CD4-positive, alpha-beta T cell (primary cell): ENCODE data around the gene EIF2B1. TPM values are rescaled to one million over a fixed set of nuclear protein-coding genes. Genes with fewer than 3 reads are reported as not detected.

Source experiments
- ATAC-seq: fragments of 200-7000 bp; cut with Tn5 transposase; one replicate; pipeline ENCODE4 v1.10.0; 2022; ENCODE audit warnings: mild to moderate bottlenecking; ENCODE audit not compliant: poor library complexity
- CTCF ChIA-PET: fragments of 350-600 bp; sonication (Branson Sonifier 250); formaldehyde crosslinking; loops from one replicate; lab custom pipeline; 2021; ENCODE audit warnings: antibody characterized with exemption, inconsistent platforms; lab: Charles Lee
- POLR2A ChIA-PET: fragments of 350-600 bp; sonication (Branson Sonifier 250); formaldehyde crosslinking; loops from one replicate; lab custom pipeline; 2021; ENCODE audit warnings: antibody characterized with exemption, inconsistent platforms; lab: Charles Lee
- DNase-seq, 14 experiments: peaks; one replicate each; pipeline ENCODE4 v3.0.0-alpha.2; 2013 to 2020; ENCODE audit warnings: mixed read lengths in 2 of 14
- H3K27ac ChIP-seq, 2 donors: one replicate each; pipeline versions ENCODE4 v1.5.1 to v1.7.0; 2013; ENCODE audit warnings: low read length in 2 of 2, low read depth in 1 of 2, mild to moderate bottlenecking in 1 of 2
- H3K27me3 ChIP-seq, 2 experiments: 1 replicate in 1 of 2; 2 replicates in 1 of 2; pipeline versions ENCODE4 v1.6.1 to v1.7.0; 2013; ENCODE audit warnings: low read length in 2 of 2, control low read depth in 1 of 2, mild to moderate bottlenecking in 1 of 2, moderate library complexity in 1 of 2; ENCODE audit not compliant: insufficient read depth in 2 of 2, control insufficient read depth in 1 of 2
- H3K36me3 ChIP-seq: one replicate; pipeline ENCODE4 v1.6.1; 2013; ENCODE audit warnings: low read length, control low read depth; ENCODE audit not compliant: insufficient read depth
- H3K4me1 ChIP-seq: one replicate; pipeline ENCODE4 v1.6.1; 2013; ENCODE audit warnings: low read length, control low read depth; ENCODE audit not compliant: insufficient read depth
- H3K4me3 ChIP-seq: one replicate; pipeline ENCODE4 v1.5.1; 2013; ENCODE audit warnings: mild to moderate bottlenecking, low read length, moderate library complexity
- H3K9me3 ChIP-seq, 2 experiments: 1 replicate in 1 of 2; 2 replicates in 1 of 2; pipeline versions ENCODE4 v1.6.1 to v1.7.0; 2013; ENCODE audit warnings: low read length in 2 of 2, mild to moderate bottlenecking in 2 of 2, control low read depth in 1 of 2, moderate library complexity in 1 of 2; ENCODE audit not compliant: control insufficient read depth in 1 of 2, insufficient read depth in 1 of 2
- H3K27ac Mint-ChIP-seq: one replicate; pipeline ENCODE4 v1.8.0; 2020; ENCODE audit warnings: mixed read lengths
- H3K27me3 Mint-ChIP-seq: one replicate; pipeline ENCODE4 v1.8.0; 2021; ENCODE audit warnings: mixed read lengths
- H3K36me3 Mint-ChIP-seq: one replicate; pipeline ENCODE4 v1.8.0; 2021; ENCODE audit warnings: low read depth, mixed read lengths
- H3K4me1 Mint-ChIP-seq: one replicate; pipeline ENCODE4 v1.8.0; 2021; ENCODE audit warnings: low read depth, mixed read lengths
- H3K4me3 Mint-ChIP-seq: one replicate; pipeline ENCODE4 v1.8.0; 2020; ENCODE audit warnings: mild to moderate bottlenecking, mixed read lengths
- H3K9me3 Mint-ChIP-seq: one replicate; pipeline ENCODE4 v1.8.0; 2020; ENCODE audit warnings: mixed read lengths
- intact Hi-C, 2 experiments: fragments of 100-400 bp; cut with DNase I in 1 of 2; cut with micrococcal nuclease in 1 of 2; formaldehyde crosslinking; loops; one replicate each; pipeline versions ENCODE4 v1.15.1 to v1.9.0; 2023 to 2025; cut with DNase I, micrococcal nuclease
- total RNA-seq, 174 experiments: library from RNA in 2 of 174; stranded (reverse) in 2 of 174; gene quantifications; one replicate each; pipeline ENCODE4 v1.2.3 and lab custom pipeline; 2021 to 2026
- TF ChIP-seq, protein P1 (sequence below): fragments of 200-600 bp; IDR thresholded peaks from one replicate; pipeline ENCODE4 v1.8.0; 2022; ENCODE audit warnings: antibody characterized with exemption, mild to moderate bottlenecking

EIF2B1 gene
- total RNA-seq, 2 experiments from 2014 or later: 36.0 to 37.3 TPM

DNA sequence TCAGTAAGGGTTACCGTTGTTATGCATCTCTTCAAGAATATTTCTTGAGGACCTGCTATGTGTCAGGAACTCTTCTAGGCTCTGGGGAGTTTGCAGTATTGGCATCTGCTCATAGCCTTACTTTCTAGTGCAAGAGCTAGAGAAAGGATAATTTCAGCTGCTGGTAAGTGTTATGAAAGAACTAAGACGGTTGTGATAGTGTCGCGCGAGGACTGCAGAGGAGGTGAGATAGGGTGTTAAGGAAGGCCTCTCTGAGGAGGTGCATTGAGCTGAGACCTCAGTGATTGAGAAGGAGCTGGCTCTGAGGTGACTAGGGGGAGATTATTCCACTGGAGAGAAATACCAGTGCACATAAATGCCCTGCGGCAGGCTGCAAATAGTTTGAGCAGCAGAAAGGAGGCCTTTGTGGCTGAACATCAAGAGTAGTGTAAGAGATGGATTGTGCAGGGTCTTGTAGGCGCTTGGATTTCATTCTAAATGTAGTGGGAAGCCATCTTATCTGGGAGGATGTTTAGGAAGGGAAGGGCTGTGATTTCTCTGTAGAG, 30.8 kb downstream of the EIF2B1 start:
- H3K4me1 ChIP-seq: peaks cover 27% of the 10 kb centered on the region
- ATAC-seq (no peak), DNase-seq (peak in 1 of 14 experiments; percentile 19)
- H3K27ac ChIP-seq: peak overlapping the region; percentile 68 to 85
- H3K27me3 Mint-ChIP-seq: no peaks in the 10 kb centered on the region
- H3K9me3 ChIP-seq: no peaks in the 10 kb centered on the region
- H3K4me3 Mint-ChIP-seq: peak overlapping the region; percentile 98
- POLR2A ChIA-PET: interaction anchor here (0.7 to 2.9 kb wide), 15 partner anchors 9 to 1076 kb away, joined by 3 to 20 read pairs (median 4); partner anchors contain the start of genes EIF2B1, GTF2H3, KNTC1 and MPHOSPH9
- peak overlapping the region; percentile 76 for H3K27ac Mint-ChIP-seq
- no peaks in the 10 kb centered on the region for H3K9me3 Mint-ChIP-seq
- peaks cover 50% of the 10 kb centered on the region for H3K36me3 Mint-ChIP-seq
- intact Hi-C loops: loop anchor here (1.0 to 5.0 kb wide), 5 partner anchors 31 to 1075 kb away; partner anchors contain the start of genes EIF2B1 (in 2 of the 2), GTF2H3 (in 2 of the 2), KNTC1 (in 1 of the 2) and OGFOD2 (in 1 of the 2)
- CTCF ChIA-PET: interaction anchor here (0.5 to 2.0 kb wide), 4 partner anchors 12 to 259 kb away, joined by 5 to 11 read pairs (median 5); partner anchors contain the start of gene SBNO1
- H3K27me3 ChIP-seq: no peaks in the 10 kb centered on the region
- TF ChIP-seq, protein P1, sequence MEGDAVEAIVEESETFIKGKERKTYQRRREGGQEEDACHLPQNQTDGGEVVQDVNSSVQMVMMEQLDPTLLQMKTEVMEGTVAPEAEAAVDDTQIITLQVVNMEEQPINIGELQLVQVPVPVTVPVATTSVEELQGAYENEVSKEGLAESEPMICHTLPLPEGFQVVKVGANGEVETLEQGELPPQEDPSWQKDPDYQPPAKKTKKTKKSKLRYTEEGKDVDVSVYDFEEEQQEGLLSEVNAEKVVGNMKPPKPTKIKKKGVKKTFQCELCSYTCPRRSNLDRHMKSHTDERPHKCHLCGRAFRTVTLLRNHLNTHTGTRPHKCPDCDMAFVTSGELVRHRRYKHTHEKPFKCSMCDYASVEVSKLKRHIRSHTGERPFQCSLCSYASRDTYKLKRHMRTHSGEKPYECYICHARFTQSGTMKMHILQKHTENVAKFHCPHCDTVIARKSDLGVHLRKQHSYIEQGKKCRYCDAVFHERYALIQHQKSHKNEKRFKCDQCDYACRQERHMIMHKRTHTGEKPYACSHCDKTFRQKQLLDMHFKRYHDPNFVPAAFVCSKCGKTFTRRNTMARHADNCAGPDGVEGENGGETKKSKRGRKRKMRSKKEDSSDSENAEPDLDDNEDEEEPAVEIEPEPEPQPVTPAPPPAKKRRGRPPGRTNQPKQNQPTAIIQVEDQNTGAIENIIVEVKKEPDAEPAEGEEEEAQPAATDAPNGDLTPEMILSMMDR: no peak
- H3K36me3 ChIP-seq: peaks cover 33% of the 10 kb centered on the region
- H3K4me1 Mint-ChIP-seq: peaks cover 35% of the 10 kb centered on the region
- peak overlapping the region; percentile 98 for H3K4me3 ChIP-seq

DNA sequence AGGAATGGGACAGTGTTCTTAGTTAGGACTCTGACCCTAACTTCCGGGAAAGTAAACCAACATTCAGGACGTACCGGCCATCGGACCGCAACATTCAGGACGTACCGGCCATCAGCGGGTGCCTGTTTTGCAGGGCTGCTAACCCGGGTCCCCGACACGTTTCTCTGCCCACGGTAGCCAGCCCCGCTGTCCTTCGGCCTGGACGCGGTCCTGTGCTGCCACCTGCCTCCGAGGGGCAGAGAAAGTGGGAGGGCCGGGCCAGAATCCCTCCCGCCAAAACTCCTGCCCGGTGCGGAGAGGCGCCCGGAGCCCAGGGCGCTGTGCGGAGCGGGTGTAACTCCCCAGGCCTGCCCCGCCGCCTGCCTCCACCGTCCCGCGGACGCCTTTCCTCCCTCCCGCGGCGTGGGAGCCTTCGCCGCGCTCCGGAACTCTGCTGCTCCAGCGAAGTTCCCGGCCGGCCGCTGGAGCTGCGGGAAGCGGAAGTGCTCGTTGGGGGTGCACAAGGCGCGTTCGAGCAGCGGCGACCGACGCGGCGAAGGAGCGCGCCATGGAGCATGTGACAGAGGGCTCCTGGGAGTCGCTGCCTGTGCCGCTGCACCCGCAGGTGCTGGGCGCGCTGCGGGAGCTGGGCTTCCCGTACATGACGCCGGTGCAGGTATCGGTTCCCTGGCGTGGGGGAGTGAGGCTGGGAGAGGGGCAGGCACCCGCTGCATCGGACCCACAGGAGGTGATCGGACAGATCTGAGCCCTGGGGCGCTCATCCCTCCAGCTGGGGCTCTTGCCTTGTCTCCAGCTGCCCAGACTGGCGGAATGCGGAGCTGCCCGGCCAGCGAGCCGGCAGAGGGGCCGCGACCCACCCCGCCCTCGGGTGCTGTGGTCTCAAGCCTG, 31.6 kb downstream of the EIF2B1 start, which contains the start of gene DDX55:
Gene DDX55 (plus strand): TSS at position 498 of the 888 bp plus-strand sequence. CDS start 50 bp downstream, at position 548.
- peak; percentile 93 for ATAC-seq
- CTCF ChIA-PET: interaction anchor here (0.6 to 2.0 kb wide), 4 partner anchors 11 to 933 kb away, joined by 5 to 11 read pairs (median 6); partner anchors contain the start of gene SBNO1
- Histone ChIP-seq H3K4me3 (peak within 1 kb of the TSS; percentile 98), H3K4me1 (peaks cover 27% of the 10 kb centered on the region), H3K36me3 (peaks cover 33% of the 10 kb centered on the region), H3K27me3 (no peaks in the 10 kb centered on the region), H3K9me3 (no peaks in the 10 kb centered on the region), H3K27ac (peak within 1 kb of the TSS; percentile 85 to 89)
- TF ChIP-seq, protein P1: peak; percentile 54
- intact Hi-C loops: loop anchor here (1.0 to 5.0 kb wide), 5 partner anchors 31 to 1075 kb away; partner anchors contain the start of genes EIF2B1 (in 2 of the 2), GTF2H3 (in 2 of the 2), KNTC1 (in 1 of the 2) and OGFOD2 (in 1 of the 2)
- no peaks in the 10 kb centered on the region for H3K9me3 Mint-ChIP-seq
- H3K4me1 Mint-ChIP-seq: peaks cover 33% of the 10 kb centered on the region
- peak within 1 kb of the TSS; percentile 76 for H3K27ac Mint-ChIP-seq
- H3K27me3 Mint-ChIP-seq: no peaks in the 10 kb centered on the region
- POLR2A ChIA-PET: interaction anchor here (0.6 to 2.9 kb wide), 19 partner anchors 10 to 1101 kb away, joined by 3 to 20 read pairs (median 4); partner anchors contain the start of genes ATP6V0A2, EIF2B1, GTF2H3 and KMT5A
- H3K36me3 Mint-ChIP-seq: peaks cover 50% of the 10 kb centered on the region
- peak within 1 kb of the TSS; percentile 98 for H3K4me3 Mint-ChIP-seq
- peak; percentile 78 to 95 (median 84) for DNase-seq

DNA sequence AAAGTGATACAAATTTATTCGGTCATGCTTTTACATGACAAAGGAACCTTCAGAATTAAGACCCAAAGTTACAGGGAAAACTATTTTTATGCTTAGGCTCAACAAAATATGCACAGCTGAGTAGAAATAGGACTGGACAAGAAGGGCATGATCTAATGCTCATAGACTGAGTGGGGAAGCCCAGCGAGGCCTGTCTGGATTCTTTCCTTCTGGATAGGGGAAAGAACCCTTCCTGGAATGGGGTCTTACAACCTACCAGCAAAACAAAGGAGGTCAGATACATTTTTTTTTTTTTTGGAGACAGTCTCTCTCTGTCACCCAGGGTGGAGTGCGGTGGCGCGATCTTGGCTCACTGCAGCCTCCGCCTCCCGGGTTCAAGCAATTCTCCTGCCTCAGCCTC, 33.8 kb downstream of the EIF2B1 start:
- no peak for DNase-seq
- Histone ChIP-seq H3K4me1 (peaks cover 27% of the 10 kb centered on the region), H3K9me3 (no peaks in the 10 kb centered on the region), H3K27me3 (no peaks in the 10 kb centered on the region), H3K36me3 (peaks cover 33% of the 10 kb centered on the region), H3K4me3 (no peak overlapping the region), H3K27ac (no peak overlapping the region)
- ChIA-PET CTCF (no interaction called here), POLR2A (no interaction called here)
- H3K36me3 Mint-ChIP-seq: peaks cover 48% of the 10 kb centered on the region
- intact Hi-C loops: loop anchor here in 1 of 2 experiments (5.0 kb wide), 4 partner anchors 137 to 1072 kb away; partner anchors contain the start of genes KNTC1, OGFOD2, RSRC2 and SBNO1
- H3K27ac Mint-ChIP-seq: peak overlapping the region; percentile 70
- no peaks in the 10 kb centered on the region for H3K9me3 Mint-ChIP-seq
- peak overlapping the region; percentile 74 for H3K4me3 Mint-ChIP-seq
- no peak for ATAC-seq
- H3K4me1 Mint-ChIP-seq: peaks cover 30% of the 10 kb centered on the region
- H3K27me3 Mint-ChIP-seq: no peaks in the 10 kb centered on the region
- TF ChIP-seq, protein P1: no peak
